ENCODE measurements around the gene SORBS2. TPM values are rescaled to one million over a fixed set of nuclear protein-coding genes. Genes with fewer than 3 reads are reported as not detected.

Gene SORBS2
- total and polyA plus RNA-seq, 7 donors = 7.9 to 1,032 (median 849) TPM

DNA sequence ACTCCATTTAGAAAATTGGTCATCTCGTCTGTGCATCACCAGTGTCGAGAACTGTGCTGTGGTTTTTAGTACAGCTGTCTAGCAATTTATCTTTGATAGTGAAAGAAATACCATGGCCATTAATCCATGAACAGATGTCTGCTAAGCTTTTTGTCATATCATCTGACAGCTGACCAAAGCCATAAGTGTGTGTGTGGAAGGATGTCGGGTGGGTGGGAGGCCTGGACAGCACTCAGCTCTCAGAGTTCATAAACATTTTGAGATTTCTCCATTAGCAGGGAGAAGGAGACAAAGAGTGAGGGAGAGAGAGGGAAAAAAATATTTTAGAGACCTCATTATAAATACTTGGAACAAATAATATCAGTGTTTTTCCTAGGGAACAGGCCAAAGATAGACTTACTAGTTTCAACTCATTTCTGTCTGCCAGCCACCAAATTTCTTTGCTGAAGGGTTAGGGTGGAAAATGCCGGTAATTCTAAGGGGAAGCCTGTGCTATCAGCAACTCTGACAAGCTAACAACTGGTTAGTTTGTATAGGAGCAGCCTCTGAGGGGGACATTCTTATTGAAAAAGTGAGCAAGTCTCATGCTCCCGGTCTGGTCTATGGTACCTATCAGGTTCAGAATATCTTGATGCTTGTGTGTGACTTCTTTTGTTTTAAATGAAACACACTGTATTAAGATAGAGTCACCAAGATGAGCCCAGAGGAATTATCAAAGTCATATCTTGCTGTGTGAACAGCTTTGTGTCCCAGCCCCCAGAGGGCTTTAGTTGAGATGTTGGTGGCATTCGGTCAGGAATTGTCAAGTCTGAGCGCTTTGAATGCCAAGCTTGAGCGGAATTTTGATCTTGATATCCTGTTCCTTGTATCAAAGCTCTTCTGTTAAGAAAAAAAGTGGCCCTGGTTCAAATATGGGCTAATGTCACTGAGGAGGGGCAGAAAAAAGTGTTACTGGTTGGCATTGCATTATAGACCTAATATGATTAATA, 234.7 kb downstream of the SORBS2 start:
- TF ChIP-seq EP300 (IDR thresholded peaks at IDR 0.05) = no peak
- TF ChIP-seq CTCF (IDR thresholded peaks at IDR 0.05) = no peak
- TF ChIP-seq POLR2A (IDR thresholded peaks at IDR 0.05) = no peak
- no peak for TF ChIP-seq POLR2AphosphoS5 (IDR thresholded peaks at IDR 0.05)
- H3K4me1 ChIP-seq = peaks cover 0 to 19% (median 9%) of the 10 kb centered on the region in 4 donors
- H3K9me3 ChIP-seq = no peaks in the 10 kb centered on the region
- 79 to 88% methylated on average over 8 of the region's 8 CpGs for WGBS, 2 donors
- intact Hi-C loops (cut with DNase I) = no loop called here
- H3K4me3 ChIP-seq = no peak overlapping the region
- no peak for DNase-seq
- H3K36me3 ChIP-seq = no peaks in the 10 kb centered on the region
- no peaks in the 10 kb centered on the region for H3K27me3 ChIP-seq
- peak overlapping the region in 3 of 4 donors; percentile 52 to 70 (median 65) for H3K27ac ChIP-seq

DNA sequence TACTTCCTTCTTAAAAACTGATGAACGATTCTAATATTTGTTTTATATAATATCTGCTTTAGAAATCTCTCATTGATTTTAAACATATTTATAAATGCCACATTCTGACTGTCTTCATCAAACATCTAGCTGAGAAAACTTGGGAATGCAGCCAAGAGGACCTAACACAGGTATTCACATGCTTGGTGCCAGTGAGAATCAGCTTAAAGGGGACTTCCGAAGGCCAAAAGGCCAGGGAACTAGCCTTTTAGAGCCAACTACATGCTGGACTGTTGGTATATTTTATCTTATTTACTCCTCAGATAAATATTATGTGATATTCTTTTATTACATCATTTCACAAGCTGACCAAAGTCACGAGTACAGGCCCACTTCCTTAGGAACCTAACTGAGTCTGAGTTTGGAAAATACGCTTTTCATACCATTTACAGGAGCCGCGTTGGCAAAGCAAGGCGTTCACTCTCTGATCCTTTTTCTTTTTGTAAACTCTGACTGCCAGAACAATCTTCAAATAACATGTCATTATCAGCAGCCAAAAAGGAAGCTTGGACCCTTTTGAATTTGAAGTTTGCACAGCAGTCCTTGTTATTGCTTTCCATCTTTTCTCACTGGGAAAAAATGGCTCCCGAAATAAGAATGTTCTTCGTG, 235.6 kb downstream of the SORBS2 start:
- Histone ChIP-seq H3K9me3 (no peaks in the 10 kb centered on the region), H3K27ac (peak overlapping the region; percentile 2 to 70 (median 58)), H3K4me1 (peaks cover 0 to 19% (median 9%) of the 10 kb centered on the region in 4 donors), H3K27me3 (no peaks in the 10 kb centered on the region), H3K36me3 (no peaks in the 10 kb centered on the region), H3K4me3 (no peak overlapping the region)
- intact Hi-C loops (cut with DNase I) = no loop called here
- no peak for TF ChIP-seq EP300 (IDR thresholded peaks at IDR 0.05)
- TF ChIP-seq POLR2A (IDR thresholded peaks at IDR 0.05) = no peak
- TF ChIP-seq CTCF (IDR thresholded peaks at IDR 0.05) = no peak
- WGBS, 2 donors = 77 to 79% methylated on average over 9 of the region's 9 CpGs
- DNase-seq = no peak

GRCh38 chr4:185573651-185574199, 238.3 kb downstream of the SORBS2 start:
- H3K27ac ChIP-seq = peak overlapping the region in 3 of 4 donors; percentile 25 to 39 (median 28)
- intact Hi-C loops (cut with DNase I) = no loop called here
- H3K4me3 ChIP-seq = no peak overlapping the region

DNA sequence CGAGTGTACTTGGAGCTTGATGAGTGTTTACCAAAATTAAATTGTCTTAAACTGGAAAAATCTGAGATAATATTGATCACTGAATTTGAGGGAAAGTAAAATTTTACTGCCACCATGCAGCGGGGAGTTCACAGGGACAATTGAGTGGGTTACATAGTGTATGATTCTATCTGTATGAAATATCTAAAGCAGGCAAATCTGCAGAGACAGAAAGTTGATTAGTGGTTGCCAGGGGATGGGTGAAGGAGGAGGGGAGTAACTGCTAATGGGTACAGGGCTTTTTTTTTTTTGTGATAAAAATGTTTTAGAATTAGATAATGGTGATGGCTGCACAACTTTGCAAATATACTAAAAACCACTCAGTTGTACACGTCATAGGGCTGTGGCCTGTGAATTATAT, 241.3 kb downstream of the SORBS2 start:
- H3K27me3 ChIP-seq = no peaks in the 10 kb centered on the region
- H3K4me1 ChIP-seq = peaks cover 0 to 38% (median 35%) of the 10 kb centered on the region in 4 donors
- peak overlapping the region in 3 of 4 donors; percentile 86 to 91 (median 89) for H3K27ac ChIP-seq
- WGBS, 2 donors = 89 to 93% methylated on average over 3 of the region's 3 CpGs
- no peak overlapping the region for H3K4me3 ChIP-seq
- intact Hi-C loops (cut with DNase I) = no loop called here
- H3K36me3 ChIP-seq = no peaks in the 10 kb centered on the region
- no peaks in the 10 kb centered on the region for H3K9me3 ChIP-seq
- no peak for TF ChIP-seq CTCF (IDR thresholded peaks at IDR 0.05)
- no peak for TF ChIP-seq POLR2A (IDR thresholded peaks at IDR 0.05)
- TF ChIP-seq EP300 (IDR thresholded peaks at IDR 0.05) = no peak
- no peak for TF ChIP-seq POLR2AphosphoS5 (IDR thresholded peaks at IDR 0.05)
- no peak for DNase-seq

More at GRCh38 chr4:185573651-185574199, 238.3 kb downstream of the SORBS2 start:
- no peaks in the 10 kb centered on the region for H3K9me3 ChIP-seq
- H3K36me3 ChIP-seq = no peaks in the 10 kb centered on the region
- DNase-seq = no peak
- TF ChIP-seq POLR2A (IDR thresholded peaks at IDR 0.05) (no peak), EP300 (IDR thresholded peaks at IDR 0.05) (no peak), POLR2AphosphoS5 (IDR thresholded peaks at IDR 0.05) (peak in 1 of 4 donors; percentile 16), CTCF (IDR thresholded peaks at IDR 0.05) (no peak)
- peaks cover 0 to 24% (median 12%) of the 10 kb centered on the region in 4 donors for H3K4me1 ChIP-seq
- no peaks in the 10 kb centered on the region for H3K27me3 ChIP-seq
- WGBS, 2 donors = 71 to 78% methylated on average over 10 of the region's 10 CpGs
